ENCODE measurements around the gene PAX2.

DNA sequence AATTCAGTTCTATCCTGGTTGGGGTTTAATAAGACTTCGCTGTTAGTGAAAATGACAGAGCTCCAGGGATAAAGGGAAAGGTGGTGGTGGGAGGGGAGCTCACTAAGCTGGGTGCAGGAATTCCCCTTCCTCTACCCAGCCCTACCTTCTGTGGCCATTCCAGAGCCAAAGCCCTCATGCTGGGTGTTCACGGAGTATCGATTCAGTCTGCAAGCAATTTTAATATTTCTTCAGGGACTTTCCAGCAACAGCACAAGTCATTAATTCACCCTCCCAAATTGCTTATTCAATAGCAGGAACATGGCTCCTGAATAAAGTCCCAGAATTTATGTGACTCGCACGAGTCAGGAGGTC, 22.0 kb downstream of the PAX2 start:
- TF ChIP-seq, protein P1, sequence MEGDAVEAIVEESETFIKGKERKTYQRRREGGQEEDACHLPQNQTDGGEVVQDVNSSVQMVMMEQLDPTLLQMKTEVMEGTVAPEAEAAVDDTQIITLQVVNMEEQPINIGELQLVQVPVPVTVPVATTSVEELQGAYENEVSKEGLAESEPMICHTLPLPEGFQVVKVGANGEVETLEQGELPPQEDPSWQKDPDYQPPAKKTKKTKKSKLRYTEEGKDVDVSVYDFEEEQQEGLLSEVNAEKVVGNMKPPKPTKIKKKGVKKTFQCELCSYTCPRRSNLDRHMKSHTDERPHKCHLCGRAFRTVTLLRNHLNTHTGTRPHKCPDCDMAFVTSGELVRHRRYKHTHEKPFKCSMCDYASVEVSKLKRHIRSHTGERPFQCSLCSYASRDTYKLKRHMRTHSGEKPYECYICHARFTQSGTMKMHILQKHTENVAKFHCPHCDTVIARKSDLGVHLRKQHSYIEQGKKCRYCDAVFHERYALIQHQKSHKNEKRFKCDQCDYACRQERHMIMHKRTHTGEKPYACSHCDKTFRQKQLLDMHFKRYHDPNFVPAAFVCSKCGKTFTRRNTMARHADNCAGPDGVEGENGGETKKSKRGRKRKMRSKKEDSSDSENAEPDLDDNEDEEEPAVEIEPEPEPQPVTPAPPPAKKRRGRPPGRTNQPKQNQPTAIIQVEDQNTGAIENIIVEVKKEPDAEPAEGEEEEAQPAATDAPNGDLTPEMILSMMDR (IDR thresholded peaks at IDR 0.05) = no peak
- TF ChIP-seq, protein P2, sequence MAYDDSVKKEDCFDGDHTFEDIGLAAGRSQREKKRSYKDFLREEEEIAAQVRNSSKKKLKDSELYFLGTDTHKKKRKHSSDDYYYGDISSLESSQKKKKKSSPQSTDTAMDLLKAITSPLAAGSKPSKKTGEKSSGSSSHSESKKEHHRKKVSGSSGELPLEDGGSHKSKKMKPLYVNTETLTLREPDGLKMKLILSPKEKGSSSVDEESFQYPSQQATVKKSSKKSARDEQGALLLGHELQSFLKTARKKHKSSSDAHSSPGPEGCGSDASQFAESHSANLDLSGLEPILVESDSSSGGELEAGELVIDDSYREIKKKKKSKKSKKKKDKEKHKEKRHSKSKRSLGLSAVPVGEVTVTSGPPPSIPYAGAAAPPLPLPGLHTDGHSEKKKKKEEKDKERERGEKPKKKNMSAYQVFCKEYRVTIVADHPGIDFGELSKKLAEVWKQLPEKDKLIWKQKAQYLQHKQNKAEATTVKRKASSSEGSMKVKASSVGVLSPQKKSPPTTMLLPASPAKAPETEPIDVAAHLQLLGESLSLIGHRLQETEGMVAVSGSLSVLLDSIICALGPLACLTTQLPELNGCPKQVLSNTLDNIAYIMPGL (CRISPR knock-in tag; IDR thresholded peaks at IDR 0.05; ENCODE audit: borderline replicate concordance) = no peak
- TF ChIP-seq JUN (IDR thresholded peaks at IDR 0.05) = no peak
- TF ChIP-seq CBX2 (IDR thresholded peaks at IDR 0.05; ENCODE audit: borderline replicate concordance, low read depth) = no peak
- no peak for TF ChIP-seq HDAC2 (IDR thresholded peaks at IDR 0.05)
- TF ChIP-seq PHF8 (IDR thresholded peaks at IDR 0.05; ENCODE audit: borderline replicate concordance, low read depth) = no peak
- no peak for TF ChIP-seq JUNB (IDR thresholded peaks at IDR 0.05)
- TF ChIP-seq MAFK (IDR thresholded peaks at IDR 0.05; ENCODE audit: partially characterized antibody) = no peak
- no peak for TF ChIP-seq RAD21 (conservative IDR thresholded peaks at IDR 0.05 in 1 of 2, IDR thresholded peaks at IDR 0.05 in 1 of 2)
- no peak for TF ChIP-seq RCOR1 (IDR thresholded peaks at IDR 0.05; ENCODE audit: low read depth, low read length)
- TF ChIP-seq NPAS2 (CRISPR knock-in tag; IDR thresholded peaks at IDR 0.05; ENCODE audit: borderline replicate concordance) = no peak
- TF ChIP-seq, protein P3, sequence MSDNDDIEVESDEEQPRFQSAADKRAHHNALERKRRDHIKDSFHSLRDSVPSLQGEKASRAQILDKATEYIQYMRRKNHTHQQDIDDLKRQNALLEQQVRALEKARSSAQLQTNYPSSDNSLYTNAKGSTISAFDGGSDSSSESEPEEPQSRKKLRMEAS (IDR thresholded peaks at IDR 0.05) = no peak
- no peak for TF ChIP-seq ZC3H11A (IDR thresholded peaks at IDR 0.05)

Measured in A549 (cell line).